A549 (cell line): ENCODE data around the gene SLC23A3.

Source experiments
- BHLHE40 ChIP-seq: IDR thresholded peaks from 2 replicates; pipeline ENCODE4 v1.6.1; 2012; ENCODE audit warnings: low read depth, low read length, inconsistent platforms
- HDAC2 ChIP-seq: fragments of 200-600 bp; sonication (generic); IDR thresholded peaks from 2 replicates; pipeline ENCODE4 v1.6.1; 2016
- JUNB ChIP-seq: fragments of >200 bp; sonication (Bioruptor Twin); formaldehyde crosslinking; IDR thresholded peaks from 2 replicates; pipeline ENCODE4 v1.6.1; 2016
- POLR2A ChIP-seq: IDR thresholded peaks from 2 replicates; pipeline ENCODE4 v1.6.1; 2012; ENCODE audit warnings: mild to moderate bottlenecking, low read length
- REST ChIP-seq: fragments of 200-600 bp; sonication (generic); IDR thresholded peaks from 2 replicates; pipeline ENCODE4 v1.6.1; 2016; ENCODE audit warnings: antibody characterized with exemption, mild to moderate bottlenecking, moderate library complexity
- SMC3 ChIP-seq: fragments of >200 bp; sonication (Bioruptor Twin); formaldehyde crosslinking; IDR thresholded peaks from 3 replicates; pipeline ENCODE4 v1.6.1; 2018; ENCODE audit warnings: inconsistent platforms
- ZNF302 ChIP-seq: fragments of 250-450 bp; sonication (Bioruptor Pico); IDR thresholded peaks from 2 replicates; pipeline ENCODE4 v1.9.0; 2021; ENCODE audit warnings: inconsistent platforms, mild to moderate bottlenecking, moderate library complexity
- TF ChIP-seq, protein P1 (sequence below): fragments of >200 bp; sonication (Bioruptor Twin); formaldehyde crosslinking; IDR thresholded peaks from 3 replicates; pipeline ENCODE4 v1.5.1; 2016
- TF ChIP-seq, protein P2 (sequence below): fragments of 150-350 bp; IDR thresholded peaks from 2 replicates; pipeline ENCODE4 v1.6.1; 2014; ENCODE audit warnings: low read depth, mild to moderate bottlenecking, low read length
- TF ChIP-seq, protein P3 (sequence below): fragments of 450-650 bp; IDR thresholded peaks from 2 replicates; pipeline ENCODE4 v1.6.1; 2014; ENCODE audit warnings: antibody characterized with exemption

GRCh38 chr2:219120082-219120481, 49.7 kb downstream of the SLC23A3 start:
- no peak for TF ChIP-seq JUNB
- no peak for TF ChIP-seq POLR2A
- TF ChIP-seq, protein P1, sequence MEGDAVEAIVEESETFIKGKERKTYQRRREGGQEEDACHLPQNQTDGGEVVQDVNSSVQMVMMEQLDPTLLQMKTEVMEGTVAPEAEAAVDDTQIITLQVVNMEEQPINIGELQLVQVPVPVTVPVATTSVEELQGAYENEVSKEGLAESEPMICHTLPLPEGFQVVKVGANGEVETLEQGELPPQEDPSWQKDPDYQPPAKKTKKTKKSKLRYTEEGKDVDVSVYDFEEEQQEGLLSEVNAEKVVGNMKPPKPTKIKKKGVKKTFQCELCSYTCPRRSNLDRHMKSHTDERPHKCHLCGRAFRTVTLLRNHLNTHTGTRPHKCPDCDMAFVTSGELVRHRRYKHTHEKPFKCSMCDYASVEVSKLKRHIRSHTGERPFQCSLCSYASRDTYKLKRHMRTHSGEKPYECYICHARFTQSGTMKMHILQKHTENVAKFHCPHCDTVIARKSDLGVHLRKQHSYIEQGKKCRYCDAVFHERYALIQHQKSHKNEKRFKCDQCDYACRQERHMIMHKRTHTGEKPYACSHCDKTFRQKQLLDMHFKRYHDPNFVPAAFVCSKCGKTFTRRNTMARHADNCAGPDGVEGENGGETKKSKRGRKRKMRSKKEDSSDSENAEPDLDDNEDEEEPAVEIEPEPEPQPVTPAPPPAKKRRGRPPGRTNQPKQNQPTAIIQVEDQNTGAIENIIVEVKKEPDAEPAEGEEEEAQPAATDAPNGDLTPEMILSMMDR: no peak
- TF ChIP-seq ZNF302 (CRISPR knock-in tag): no peak
- no peak for TF ChIP-seq REST
- TF ChIP-seq, protein P2, sequence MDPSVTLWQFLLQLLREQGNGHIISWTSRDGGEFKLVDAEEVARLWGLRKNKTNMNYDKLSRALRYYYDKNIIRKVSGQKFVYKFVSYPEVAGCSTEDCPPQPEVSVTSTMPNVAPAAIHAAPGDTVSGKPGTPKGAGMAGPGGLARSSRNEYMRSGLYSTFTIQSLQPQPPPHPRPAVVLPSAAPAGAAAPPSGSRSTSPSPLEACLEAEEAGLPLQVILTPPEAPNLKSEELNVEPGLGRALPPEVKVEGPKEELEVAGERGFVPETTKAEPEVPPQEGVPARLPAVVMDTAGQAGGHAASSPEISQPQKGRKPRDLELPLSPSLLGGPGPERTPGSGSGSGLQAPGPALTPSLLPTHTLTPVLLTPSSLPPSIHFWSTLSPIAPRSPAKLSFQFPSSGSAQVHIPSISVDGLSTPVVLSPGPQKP: no peak
- TF ChIP-seq, protein P3, sequence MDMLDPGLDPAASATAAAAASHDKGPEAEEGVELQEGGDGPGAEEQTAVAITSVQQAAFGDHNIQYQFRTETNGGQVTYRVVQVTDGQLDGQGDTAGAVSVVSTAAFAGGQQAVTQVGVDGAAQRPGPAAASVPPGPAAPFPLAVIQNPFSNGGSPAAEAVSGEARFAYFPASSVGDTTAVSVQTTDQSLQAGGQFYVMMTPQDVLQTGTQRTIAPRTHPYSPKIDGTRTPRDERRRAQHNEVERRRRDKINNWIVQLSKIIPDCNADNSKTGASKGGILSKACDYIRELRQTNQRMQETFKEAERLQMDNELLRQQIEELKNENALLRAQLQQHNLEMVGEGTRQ: no peak
- no peak for TF ChIP-seq BHLHE40
- TF ChIP-seq SMC3: no peak
- no peak for TF ChIP-seq HDAC2
